GM12865 (cell line): ENCODE measurements around the gene MS4A6E.
"Not testable (repeated sequence)": the region's sequence is repeated elsewhere in the genome, so short reads cannot be mapped to it uniquely, and the experiment has no call there.

Experiments used
- DNase-seq: peaks from one replicate; pipeline ENCODE4 v3.0.0; 2010; ENCODE audit warnings: low read depth
- H3K4me3 ChIP-seq: 2 replicates; pipeline ENCODE4 v1.5.1; 2011; ENCODE audit warnings: mild to moderate bottlenecking, low read depth, low read length, control low read depth
- CTCF ChIP-seq: IDR thresholded peaks from 2 replicates; pipeline ENCODE4 v1.5.1; 2011; ENCODE audit warnings: low read length, control low read depth, low read depth, inconsistent platforms; ENCODE audit not compliant: insufficient read depth; ENCODE audit errors: missing control alignments

MS4A6E gene

DNA sequence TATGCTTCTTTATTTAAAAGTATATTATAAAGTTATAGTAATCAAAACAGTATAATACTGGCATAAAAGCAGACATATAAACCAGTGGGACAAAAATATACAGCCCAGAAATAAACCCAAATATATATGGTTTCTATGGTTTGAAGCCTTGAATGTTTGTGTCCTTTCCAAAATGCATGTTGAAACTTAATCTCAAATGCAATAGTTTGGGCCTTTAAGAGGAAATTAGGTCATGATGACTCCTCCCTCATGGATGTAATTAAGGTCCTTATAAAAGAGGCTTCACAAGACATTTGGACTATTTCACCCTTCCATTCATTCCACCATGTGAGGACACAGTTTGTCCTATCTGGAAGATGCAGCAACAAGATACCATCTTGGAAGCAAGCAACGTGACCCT lies at the start of gene MS4A6E:
Gene MS4A6E, plus strand, starts transcription at position 301 of the 400 bp plus-strand sequence. CDS start 7,641 bp downstream, outside the sequence.
- TF ChIP-seq CTCF, result no peak
- H3K4me3 ChIP-seq, result no peak within 1 kb of the TSS
- no peak for DNase-seq

DNA sequence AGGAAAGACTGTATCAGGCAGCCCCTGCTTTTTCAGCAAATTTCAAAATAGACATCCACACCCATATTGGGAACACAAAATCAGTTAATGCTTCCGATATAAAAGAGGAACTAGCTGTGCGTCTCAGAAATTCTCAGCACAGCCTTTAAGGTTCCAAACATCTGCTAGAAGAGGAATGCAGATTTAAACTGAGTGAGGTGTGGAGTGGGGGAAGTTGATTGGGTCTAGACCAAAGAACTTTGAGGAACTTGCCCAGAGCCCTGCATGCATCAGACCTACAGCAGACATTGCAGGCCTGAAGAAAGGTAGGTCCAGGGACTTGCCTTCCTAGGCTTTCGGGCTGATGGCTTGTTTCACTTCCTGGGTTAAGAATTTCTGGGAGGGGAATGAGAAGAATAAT lies 46.6 kb upstream of the MS4A6E start, which contains the start of gene MS4A4A:
Gene MS4A4A, plus strand, starts transcription at position 255 of the 400 bp plus-strand sequence. Its CDS starts 10 bp downstream, at position 265.
- no peak for DNase-seq
- TF ChIP-seq CTCF, result no peak
- H3K4me3 ChIP-seq, result no peak within 1 kb of the TSS

DNA sequence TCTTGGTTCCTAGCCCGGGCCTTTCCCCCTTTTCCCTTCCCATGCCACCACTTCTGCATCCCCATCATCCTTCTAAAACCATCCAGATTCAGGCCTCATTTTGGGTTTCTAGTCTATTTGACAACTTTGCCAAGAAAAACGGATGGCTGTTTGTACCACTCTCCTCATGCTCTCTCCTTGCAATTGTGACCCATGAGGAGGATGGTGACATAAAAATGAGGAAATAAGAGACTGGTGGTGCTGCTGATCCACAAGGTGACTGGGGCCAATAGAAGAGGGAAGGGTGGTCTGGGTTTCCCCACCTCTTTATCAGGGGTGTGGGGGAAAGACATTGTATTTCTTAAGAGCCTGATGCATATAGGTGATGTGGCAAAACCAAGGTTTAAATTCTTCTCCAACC lies 45.6 kb upstream of the MS4A6E start:
- TF ChIP-seq CTCF, result no peak
- H3K4me3 ChIP-seq, result no peak overlapping the region
- DNase-seq, result no peak

GRCh38 chr11:60282286-60282685 lies 44.8 kb upstream of the MS4A6E start:
- H3K4me3 ChIP-seq, result no peak overlapping the region
- no peak for TF ChIP-seq CTCF
- no peak for DNase-seq

GRCh38 chr11:60285411-60286126 lies 41.5 kb upstream of the MS4A6E start:
- DNase-seq, result not testable (repeated sequence)

GRCh38 chr11:60288531-60288930 lies 38.5 kb upstream of the MS4A6E start:
- DNase-seq, result no peak
- no peak for TF ChIP-seq CTCF
- no peak overlapping the region for H3K4me3 ChIP-seq

More at GRCh38 chr11:60285411-60286126, 41.5 kb upstream of the MS4A6E start:
- not testable (repeated sequence) for H3K4me3 ChIP-seq

- no peak for DNase-seq
- TF ChIP-seq CTCF, result no peak
- no peak overlapping the region for H3K4me3 ChIP-seq
Measured at GRCh38 chr11:60292145-60292544, 34.9 kb upstream of the MS4A6E start.
